GM12864 (cell line): ENCODE data around the gene PRPF19.
A peak's percentile ranks its signal among the peaks of the same experiment; 100 is the strongest.

Experiments
- DNase-seq: peaks from one replicate; pipeline ENCODE4 v3.0.0-alpha.2; 2011; ENCODE audit warnings: low read depth
- H3K4me3 ChIP-seq: 2 replicates; pipeline ENCODE4 v1.5.1; 2011; ENCODE audit warnings: mild to moderate bottlenecking, low read depth, low read length, control low read depth
- TF ChIP-seq, protein P1 (sequence below): IDR thresholded peaks from 2 replicates; pipeline ENCODE4 v1.5.1; 2011; ENCODE audit warnings: low read depth, mild to moderate bottlenecking, moderate library complexity, low read length, control low read depth, inconsistent platforms; ENCODE audit errors: missing control alignments

The PRPF19 gene

DNA sequence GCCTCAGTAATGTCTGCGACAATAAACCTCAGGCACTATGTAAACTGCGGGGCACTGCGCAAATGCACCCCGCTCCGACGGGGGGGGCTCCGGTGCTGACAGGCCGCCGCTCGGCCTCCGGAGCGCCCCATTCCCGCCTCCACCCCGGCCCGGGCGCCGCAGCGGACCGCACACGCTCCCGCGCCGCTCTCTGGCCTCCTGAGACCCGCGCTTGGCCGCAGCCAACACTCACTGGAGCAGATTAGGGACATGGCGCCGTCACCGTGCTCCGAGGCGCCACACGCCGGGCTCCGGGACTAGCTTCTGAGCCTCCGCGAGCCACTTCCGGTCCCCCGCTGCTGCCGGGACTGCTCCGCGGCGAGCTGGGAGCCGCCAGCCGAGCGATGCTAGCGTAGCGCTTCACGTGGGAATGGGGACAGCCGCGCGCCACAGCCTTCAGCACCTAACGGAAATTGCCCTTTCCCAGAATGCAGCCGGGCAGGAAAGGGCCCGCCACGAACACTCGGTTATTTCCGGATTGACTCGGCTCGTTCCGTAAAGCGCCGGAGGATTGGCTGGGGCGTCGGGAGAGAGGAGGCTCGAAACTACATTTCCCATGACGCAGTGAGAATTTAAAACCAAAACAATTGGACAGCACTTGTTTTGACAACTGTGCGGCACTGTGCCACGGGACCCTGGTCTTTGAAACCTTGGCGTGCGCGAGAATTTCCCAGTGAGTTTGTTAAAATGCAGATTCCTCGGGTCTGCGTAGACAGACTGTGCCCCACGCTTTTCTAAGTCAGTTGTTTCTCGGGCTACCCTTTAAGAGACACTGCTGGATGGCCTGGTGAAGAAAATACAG lies at the start of gene PRPF19:
Gene PRPF19, minus strand, starts transcription at position 454 of the 841 bp plus-strand sequence. Its CDS starts 203 bp downstream, at position 251.
- DNase-seq, result peak; percentile 92
- peak within 1 kb of the TSS; percentile 87 for H3K4me3 ChIP-seq
- TF ChIP-seq, protein P1, sequence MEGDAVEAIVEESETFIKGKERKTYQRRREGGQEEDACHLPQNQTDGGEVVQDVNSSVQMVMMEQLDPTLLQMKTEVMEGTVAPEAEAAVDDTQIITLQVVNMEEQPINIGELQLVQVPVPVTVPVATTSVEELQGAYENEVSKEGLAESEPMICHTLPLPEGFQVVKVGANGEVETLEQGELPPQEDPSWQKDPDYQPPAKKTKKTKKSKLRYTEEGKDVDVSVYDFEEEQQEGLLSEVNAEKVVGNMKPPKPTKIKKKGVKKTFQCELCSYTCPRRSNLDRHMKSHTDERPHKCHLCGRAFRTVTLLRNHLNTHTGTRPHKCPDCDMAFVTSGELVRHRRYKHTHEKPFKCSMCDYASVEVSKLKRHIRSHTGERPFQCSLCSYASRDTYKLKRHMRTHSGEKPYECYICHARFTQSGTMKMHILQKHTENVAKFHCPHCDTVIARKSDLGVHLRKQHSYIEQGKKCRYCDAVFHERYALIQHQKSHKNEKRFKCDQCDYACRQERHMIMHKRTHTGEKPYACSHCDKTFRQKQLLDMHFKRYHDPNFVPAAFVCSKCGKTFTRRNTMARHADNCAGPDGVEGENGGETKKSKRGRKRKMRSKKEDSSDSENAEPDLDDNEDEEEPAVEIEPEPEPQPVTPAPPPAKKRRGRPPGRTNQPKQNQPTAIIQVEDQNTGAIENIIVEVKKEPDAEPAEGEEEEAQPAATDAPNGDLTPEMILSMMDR, result no peak

DNA sequence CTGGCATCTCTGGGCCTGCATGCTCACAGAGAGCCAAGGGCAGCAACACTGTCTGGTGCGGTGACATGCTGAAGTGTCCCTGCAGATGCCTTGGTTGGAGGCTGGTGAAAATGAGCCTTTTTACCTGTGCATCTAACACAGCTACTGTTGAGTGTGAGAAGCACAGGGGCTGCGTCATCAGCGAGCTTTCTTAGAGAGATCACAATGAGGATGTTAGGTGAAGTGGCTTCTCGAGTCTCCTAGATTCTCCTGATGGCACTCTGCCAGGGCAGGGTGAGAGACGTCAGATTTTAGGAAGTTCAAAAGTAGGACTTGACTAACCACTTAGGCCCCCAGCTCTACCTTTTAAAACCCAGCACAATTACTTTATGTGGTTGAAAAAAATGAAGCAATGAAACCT lies 49.2 kb upstream of the PRPF19 start:
- no peak overlapping the region for H3K4me3 ChIP-seq
- DNase-seq, result no peak
- TF ChIP-seq, protein P1, result no peak

DNA sequence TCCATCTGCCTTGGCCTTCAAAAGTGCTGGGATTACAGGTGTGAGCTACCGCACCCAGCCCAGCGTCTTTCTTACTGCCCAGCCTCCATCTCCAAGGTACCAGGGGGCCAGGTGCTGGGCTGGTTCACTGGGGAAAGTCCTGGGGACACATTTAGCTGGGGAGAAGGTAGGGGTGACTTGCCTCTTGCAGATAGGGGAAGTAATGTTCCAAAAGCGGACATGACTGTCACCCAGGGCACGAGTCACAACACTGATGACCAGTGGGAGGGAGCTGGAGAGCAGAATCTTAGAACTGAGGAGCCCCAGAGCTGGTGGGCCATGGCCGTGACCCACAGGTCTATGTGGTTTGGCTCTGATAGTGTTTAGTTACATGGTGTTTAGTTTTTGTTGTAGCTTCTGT lies 48.0 kb upstream of the PRPF19 start:
- TF ChIP-seq, protein P1, result no peak
- no peak for DNase-seq
- no peak overlapping the region for H3K4me3 ChIP-seq

DNA sequence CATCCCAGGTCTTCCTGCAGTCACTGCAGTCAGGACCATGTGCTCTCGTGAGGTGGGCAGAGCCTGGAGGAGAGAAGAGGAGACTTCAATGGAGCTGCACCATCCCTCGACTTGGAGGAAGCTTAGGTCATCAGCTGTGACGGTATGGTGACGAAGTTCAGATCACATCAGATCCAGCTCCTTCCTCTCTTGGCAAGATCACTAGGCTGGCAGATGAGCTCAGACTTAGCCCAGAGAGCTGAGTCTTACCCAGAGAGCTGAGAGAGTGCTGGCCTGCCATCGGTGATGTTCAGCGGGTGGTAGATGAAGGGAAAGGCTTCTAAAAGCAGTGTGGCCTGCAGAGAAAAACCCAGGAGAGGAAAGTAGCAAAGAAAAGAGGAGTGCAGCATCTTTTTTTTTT lies 47.4 kb upstream of the PRPF19 start:
- no peak for DNase-seq
- TF ChIP-seq, protein P1, result no peak
- H3K4me3 ChIP-seq, result no peak overlapping the region

DNA sequence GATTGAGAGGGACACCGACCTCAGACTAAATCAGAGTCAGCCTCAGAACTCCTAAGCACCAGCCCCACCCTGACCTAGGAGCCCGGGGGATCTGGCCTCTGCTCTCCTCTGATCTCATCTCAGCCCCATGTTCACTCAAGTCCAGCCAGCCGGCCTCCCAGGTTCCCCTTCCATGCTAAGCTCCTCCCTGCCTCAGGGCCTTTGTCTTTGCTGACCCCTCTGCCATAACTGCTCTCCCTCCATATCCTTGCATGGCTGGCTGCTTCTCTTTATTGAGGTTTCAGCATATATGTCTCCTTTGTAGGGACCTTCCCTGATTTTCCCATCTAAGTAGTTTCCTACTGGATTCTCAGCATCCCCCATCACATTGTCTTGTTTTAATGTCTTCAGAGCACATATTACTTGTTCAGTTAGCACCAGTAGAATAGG lies 46.4 kb upstream of the PRPF19 start:
- no peak for DNase-seq
- TF ChIP-seq, protein P1, result no peak
- H3K4me3 ChIP-seq, result peak overlapping the region; percentile 88

DNA sequence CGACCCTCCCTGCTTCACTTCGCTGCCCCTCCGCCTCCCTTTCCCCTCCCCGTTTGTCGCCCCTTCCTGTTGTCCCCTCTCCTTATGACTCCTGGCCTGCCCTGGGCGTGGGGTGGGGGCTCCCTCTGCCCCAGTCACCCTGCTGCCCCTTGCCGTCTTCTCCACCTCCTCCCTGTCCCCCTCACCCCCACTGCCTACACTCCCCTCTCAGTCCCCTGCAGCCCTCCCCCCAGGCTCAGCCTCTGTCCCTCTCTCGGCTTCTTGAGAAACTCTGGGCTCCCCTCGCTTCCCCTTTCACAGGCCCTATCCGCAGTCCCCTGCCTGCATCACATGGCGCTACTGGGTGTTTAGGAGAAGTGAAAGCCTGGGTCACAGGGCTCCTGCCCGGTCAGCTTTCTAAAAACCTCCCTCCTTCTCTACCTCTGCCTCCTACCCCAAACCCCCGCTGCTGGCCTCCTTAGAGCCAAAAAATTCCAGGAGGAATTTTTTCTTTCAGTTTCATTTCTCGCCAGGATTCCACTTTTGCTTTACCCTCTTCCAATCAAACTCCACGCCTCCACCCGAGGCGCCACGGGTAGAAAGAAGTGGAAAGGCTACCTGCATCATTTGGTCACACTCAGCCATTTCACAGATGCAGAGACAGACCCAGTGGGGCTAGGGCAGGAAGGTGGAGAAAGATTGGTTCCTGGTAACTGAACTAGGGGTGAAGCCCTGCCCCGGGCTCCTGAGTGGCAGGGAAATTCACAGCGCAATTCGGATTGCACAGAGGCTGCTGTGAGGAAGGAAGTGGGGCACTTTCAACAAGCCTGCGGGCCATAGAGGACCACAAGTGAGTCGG lies 45.7 kb upstream of the PRPF19 start, which contains the start of gene SLC15A3:
Gene SLC15A3, minus strand, starts transcription at position 273 of the 838 bp plus-strand sequence. CDS start 625 bp downstream, outside the sequence.
- TF ChIP-seq, protein P1, result no peak
- peak within 1 kb of the TSS; percentile 88 for H3K4me3 ChIP-seq
- DNase-seq, result peak; percentile 87
